Muscle of leg (tissue), 11 donors: ENCODE results near the gene NECTIN3. TPM values are rescaled to one million over a fixed set of nuclear protein-coding genes. Genes with fewer than 3 reads are reported as not detected.

Experiments used
- DNase-seq: peaks from one replicate; pipeline ENCODE4 v3.0.0; 2013
- H3K27ac ChIP-seq: one replicate; pipeline ENCODE4 v1.5.1; 2013; ENCODE audit warnings: mild to moderate bottlenecking, low read length, control low read depth
- H3K27me3 ChIP-seq: one replicate; pipeline ENCODE4 v1.6.1; 2013; ENCODE audit warnings: low read length; ENCODE audit not compliant: control insufficient read depth, insufficient read depth
- H3K36me3 ChIP-seq: one replicate; pipeline ENCODE4 v1.6.1; 2013; ENCODE audit warnings: low read length; ENCODE audit not compliant: control insufficient read depth, insufficient read depth
- H3K4me1 ChIP-seq: one replicate; pipeline ENCODE4 v1.6.1; 2013; ENCODE audit warnings: low read length; ENCODE audit not compliant: control insufficient read depth, insufficient read depth
- H3K4me3 ChIP-seq: one replicate; pipeline ENCODE4 v1.5.1; 2013; ENCODE audit warnings: low read length, control low read depth
- H3K9me3 ChIP-seq: replicated peaks from 2 replicates; pipeline ENCODE4 v1.6.1; 2013; ENCODE audit warnings: low read depth, low read length; ENCODE audit not compliant: control insufficient read depth
- WGBS: methylation state at CpG from one replicate; pipeline ENCODE4 v1.1.5; 2013; ENCODE audit warnings: missing lambda C conversion rate; ENCODE audit not compliant: insufficient coverage; 5-methylcytosine and 5-hydroxymethylcytosine counted together
- polyA plus RNA-seq, 8 donors: library from polyadenylated mRNA; unstranded; fragments of 120-200 nt; gene quantifications; one replicate each; pipeline versions ENCODE4 v1.2.1 to v1.2.3, GENCODE V29; 2013; ENCODE audit warnings: inconsistent platforms in 1 of 8, low replicate concordance in 1 of 8; ENCODE audit not compliant: insufficient read length in 8 of 8, insufficient read depth in 1 of 8
- total RNA-seq: library from RNA; stranded (reverse); fragments of 120-200 nt; gene quantifications from one replicate; pipeline ENCODE4 v1.2.4, GENCODE V29; 2013

NECTIN3 gene
- total and polyA plus RNA-seq, 9 donors, result 18.5 to 35.1 (median 27.2) TPM

GRCh38 chr3:111227216-111227615 is 155.6 kb downstream of the NECTIN3 start:
- no peaks in the 10 kb centered on the region for H3K36me3 ChIP-seq
- no peak for DNase-seq
- H3K9me3 ChIP-seq, result no peaks in the 10 kb centered on the region
- H3K27me3 ChIP-seq, result no peaks in the 10 kb centered on the region
- no peak overlapping the region for H3K4me3 ChIP-seq
- H3K27ac ChIP-seq, result no peak overlapping the region
- no peaks in the 10 kb centered on the region for H3K4me1 ChIP-seq

GRCh38 chr3:111229301-111229700 is 157.7 kb downstream of the NECTIN3 start:
- DNase-seq, result no peak
- 100% methylated on average over 2 of the region's 3 CpGs for WGBS
- no peaks in the 10 kb centered on the region for H3K4me1 ChIP-seq

GRCh38 chr3:111236836-111237713 is 165.5 kb downstream of the NECTIN3 start:
- H3K36me3 ChIP-seq, result no peaks in the 10 kb centered on the region
- no peak for DNase-seq
- 86% methylated on average over 2 of the region's 6 CpGs for WGBS
- no peak overlapping the region for H3K27ac ChIP-seq
- H3K4me1 ChIP-seq, result no peaks in the 10 kb centered on the region
- no peaks in the 10 kb centered on the region for H3K27me3 ChIP-seq
- H3K9me3 ChIP-seq, result peaks cover 6% of the 10 kb centered on the region
- no peak overlapping the region for H3K4me3 ChIP-seq

More at GRCh38 chr3:111229301-111229700, 157.7 kb downstream of the NECTIN3 start:
- no peaks in the 10 kb centered on the region for H3K27me3 ChIP-seq
- no peak overlapping the region for H3K27ac ChIP-seq
- no peaks in the 10 kb centered on the region for H3K36me3 ChIP-seq
- no peak overlapping the region for H3K4me3 ChIP-seq
- H3K9me3 ChIP-seq, result no peaks in the 10 kb centered on the region

- Histone ChIP-seq H3K4me3 (no peak overlapping the region), H3K27me3 (no peaks in the 10 kb centered on the region), H3K4me1 (no peaks in the 10 kb centered on the region), H3K9me3 (peaks cover 13% of the 10 kb centered on the region), H3K36me3 (no peaks in the 10 kb centered on the region), H3K27ac (no peak overlapping the region)
- no CpG with 5 or more reads among the region's 1 CpG for WGBS
- DNase-seq, result no peak
Measured at GRCh38 chr3:111237946-111238345, 166.3 kb downstream of the NECTIN3 start.

GRCh38 chr3:111238885-111239284 is 167.3 kb downstream of the NECTIN3 start:
- H3K27me3 ChIP-seq, result no peaks in the 10 kb centered on the region

GRCh38 chr3:111241960-111242359 is 170.3 kb downstream of the NECTIN3 start:
- no peak for DNase-seq
- no peaks in the 10 kb centered on the region for H3K27me3 ChIP-seq
- 63% methylated on average over 1 of the region's 1 CpG for WGBS
- no peak overlapping the region for H3K4me3 ChIP-seq
- no peaks in the 10 kb centered on the region for H3K4me1 ChIP-seq
- peaks cover 16% of the 10 kb centered on the region for H3K9me3 ChIP-seq
- no peaks in the 10 kb centered on the region for H3K36me3 ChIP-seq
- H3K27ac ChIP-seq, result no peak overlapping the region

More at GRCh38 chr3:111238885-111239284, 167.3 kb downstream of the NECTIN3 start:
- H3K36me3 ChIP-seq, result no peaks in the 10 kb centered on the region
- H3K4me3 ChIP-seq, result no peak overlapping the region
- H3K27ac ChIP-seq, result no peak overlapping the region
- no peaks in the 10 kb centered on the region for H3K4me1 ChIP-seq
- DNase-seq, result no peak
- H3K9me3 ChIP-seq, result peaks cover 16% of the 10 kb centered on the region
- WGBS, result no CpG with 5 or more reads among the region's 1 CpG
